ENCODE data around the gene CNOT8. TPM values are rescaled to one million over a fixed set of nuclear protein-coding genes. Genes with fewer than 3 reads are reported as not detected.

CNOT8 gene
- total and polyA plus RNA-seq, 9 of the 15 experiments (the other 6 are each of a cell fraction or from before 2014, with no cell fraction given) = 15.2 to 68.9 (median 52.1) TPM

- 87% methylated on average over 14 of the region's 14 CpGs for WGBS (ENCODE audit: insufficient coverage, low coverage, missing lambda C conversion rate)
- ChIA-PET CTCF (ENCODE audit: low intra/inter-chr PET ratio) (no interaction called here), POLR2A (interaction anchor here (0.6 to 2.8 kb wide), 2 partner anchors 10 to 261 kb away, joined by 3 to 11 read pairs; no protein-coding TSS in a partner anchor)
- TF ChIP-seq CBX5 (IDR thresholded peaks at IDR 0.05; ENCODE audit: borderline replicate concordance, low read depth) (peak; percentile 92), JUND (IDR thresholded peaks at IDR 0.05; ENCODE audit: borderline replicate concordance, low read depth, low read length) (no peak), JUND (tag; IDR thresholded peaks at IDR 0.05; ENCODE audit: borderline replicate concordance, low read depth, low read length) (no peak), NR1H2 (CRISPR knock-in tag; IDR thresholded peaks at IDR 0.05) (no peak), SMARCA4 (IDR thresholded peaks at IDR 0.05) (no peak), ZNF780A (CRISPR knock-in tag; IDR thresholded peaks at IDR 0.05) (no peak), LEF1 (IDR thresholded peaks at IDR 0.05) (no peak), ZNF24 (IDR thresholded peaks at IDR 0.05) (no peak), KDM2B (CRISPR knock-in tag; IDR thresholded peaks at IDR 0.05) (no peak), TARDBP (IDR thresholded peaks at IDR 0.05) (no peak), ETS2 (tag; IDR thresholded peaks at IDR 0.05; ENCODE audit: borderline replicate concordance, poor library complexity, severe bottlenecking) (no peak), NCOA2 (IDR thresholded peaks at IDR 0.05; ENCODE audit: partially characterized antibody in 2 of 2) (no peak), CBX1 (IDR thresholded peaks at IDR 0.05; ENCODE audit: low read depth) (0 out of 2 replicates have a peak, but pooled peaks have one; percentile 39), HMGN3 (IDR thresholded peaks at IDR 0.05; ENCODE audit: borderline replicate concordance, extremely low read depth, insufficient read length, low read depth, low read length) (no peak), PPARD (CRISPR knock-in tag; IDR thresholded peaks at IDR 0.05) (no peak), TRIM28 (IDR thresholded peaks at IDR 0.05) (peak; percentile 87), PYGO2 (tag; IDR thresholded peaks at IDR 0.05) (no peak), XRCC5 (IDR thresholded peaks at IDR 0.05; ENCODE audit: low read depth, low read length) (no peak), FOS (IDR thresholded peaks at IDR 0.05; ENCODE audit: extremely low read depth, insufficient read length) (no peak), TGIF2 (CRISPR knock-in tag; IDR thresholded peaks at IDR 0.05) (no peak), WHSC1 (IDR thresholded peaks at IDR 0.05; ENCODE audit: low read length) (no peak), ZNF408 (CRISPR knock-in tag; IDR thresholded peaks at IDR 0.05; ENCODE audit: low read depth) (no peak), XRCC3 (IDR thresholded peaks at IDR 0.05) (0 out of 2 replicates have a peak, but pooled peaks have one; percentile 75), CSDE1 (IDR thresholded peaks at IDR 0.05) (no peak), NONO (IDR thresholded peaks at IDR 0.05; ENCODE audit: low read depth in 2 of 2, low read length in 1 of 2) (no peak), ZNF232 (CRISPR knock-in tag; IDR thresholded peaks at IDR 0.05) (no peak)
These were observed 20.4 kb downstream of the CNOT8 start for GRCh38 chr5:154878642-154879335.

More at GRCh38 chr5:154878642-154879335, 20.4 kb downstream of the CNOT8 start:
- Histone ChIP-seq H3K27me3 (ENCODE audit: control insufficient read depth in 2 of 2, insufficient read depth in 2 of 2, low read length in 2 of 2) (no peaks in the 10 kb centered on the region), H3K9me3 (replicated peaks; ENCODE audit: control insufficient read depth, insufficient read depth, low read depth, low read length) (peaks cover 2% of the 10 kb centered on the region; the same call in 1 of the 2 replicates), H3K4me3 (no peak overlapping the region), H4K20me1 (replicated peaks; ENCODE audit: control insufficient read depth, insufficient read depth, low read length) (no peaks in the 10 kb centered on the region), H3K4me1 (replicated peaks in 1 of 2; ENCODE audit: control insufficient read depth in 2 of 2, insufficient read depth in 2 of 2, low read length in 2 of 2) (no peaks in the 10 kb centered on the region), H3K9ac (ENCODE audit: insufficient read depth in 1 of 2, low read depth in 2 of 2, low read length in 2 of 2) (no peak overlapping the region), H3K4me2 (ENCODE audit: insufficient read depth, low read length) (no peak overlapping the region), H3K27ac (ENCODE audit: extremely low read depth, low read depth, low read length) (no peak overlapping the region), H2AFZ (ENCODE audit: low read depth, low read length) (no peak overlapping the region), H3K79me2 (ENCODE audit: control insufficient read depth, insufficient read depth, low read length) (no peaks in the 10 kb centered on the region), H3K36me3 (ENCODE audit: control insufficient read depth, insufficient read depth, low read length) (peaks cover 26% of the 10 kb centered on the region), H3K9me1 (ENCODE audit: control insufficient read depth, insufficient read depth, low read length) (no peaks in the 10 kb centered on the region)
- intact Hi-C loops (cut with micrococcal nuclease) (no loop called here), in situ Hi-C loops (cut with MboI) (no loop called here)
- ATAC-seq (no peak), DNase-seq (ENCODE audit: extremely low read depth in 1 of 4, low spot score in 3 of 4) (no peak), FAIRE-seq (no peak)
- BruUV-seq (replicated peaks) = no TSS peak
